NT2/D1 (cell line): ENCODE measurements around the gene ZNF594.
"Not testable (repeated sequence)": the region's sequence is repeated elsewhere in the genome, so short reads cannot be mapped to it uniquely, and the experiment has no call there.

Experiments used
- YY1 ChIP-seq: IDR thresholded peaks from 2 replicates; pipeline ENCODE4 v1.6.1; 2011; ENCODE audit not compliant: insufficient read length, insufficient read depth
- ZNF274 ChIP-seq: IDR thresholded peaks from 2 replicates; pipeline ENCODE4 v1.6.1; 2011; ENCODE audit warnings: mild to moderate bottlenecking, low read depth, low read length

DNA sequence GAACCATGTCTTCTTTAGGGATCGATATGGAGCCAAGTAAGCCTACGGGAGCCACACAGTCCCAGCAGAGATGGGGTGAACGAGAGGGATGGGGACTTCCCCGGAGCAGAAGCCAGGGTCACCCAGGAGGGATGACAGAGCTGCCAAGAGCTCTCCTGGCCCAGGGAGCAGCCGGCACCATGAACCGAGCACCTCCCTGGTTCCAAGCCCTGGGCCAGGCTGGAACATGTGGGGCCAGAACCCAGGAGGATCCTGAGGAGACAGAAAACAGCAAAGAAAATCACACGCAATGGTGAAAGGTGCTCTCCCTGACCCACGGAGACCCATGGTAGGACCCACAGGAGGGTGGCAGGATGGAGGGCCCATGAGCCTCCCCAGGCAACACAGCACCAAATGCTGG, 57.7 kb downstream of the ZNF594 start:
- not testable (repeated sequence) for TF ChIP-seq ZNF274, YY1
